ENCODE measurements around the gene PLEKHG5. TPM values are rescaled to one million over a fixed set of nuclear protein-coding genes. Genes with fewer than 3 reads are reported as not detected.

Gene PLEKHG5
- total RNA-seq, 4 donors from 2014 or later = 17.9 to 42.7 (median 37.1) TPM

GRCh38 chr1:6443339-6444115, 47.9 kb downstream of the PLEKHG5 start:
- peaks cover 51% of the 10 kb centered on the region for H3K27me3 ChIP-seq
- no peak for TF ChIP-seq POLR2AphosphoS5 (IDR thresholded peaks at IDR 0.05)
- H3K36me3 ChIP-seq = no peaks in the 10 kb centered on the region
- no peak overlapping the region for H3K4me3 ChIP-seq
- intact Hi-C loops (cut with DNase I; ENCODE audit: low total_unique reads) = no loop called here
- H3K27ac ChIP-seq = no peak overlapping the region
- H3K9me3 ChIP-seq = no peaks in the 10 kb centered on the region
- in situ Hi-C loops (cut with MboI; ENCODE audit: low pct_ligation_motif_present in 1 of 4, low pct_unique_long_range_greater_than_20kb in 1 of 4, low sequenced_read_pairs in 3 of 4) = no loop called here
- 77% methylated on average over 16 of the region's 21 CpGs; no CpG with 5 or more reads in 1 of the 2 donors for WGBS, 2 donors (ENCODE audit: low coverage in 1 of 2)
- peaks cover 10 to 33% (median 32%) of the 10 kb centered on the region in 4 donors for H3K4me1 ChIP-seq
- DNase-seq = no peak

DNA sequence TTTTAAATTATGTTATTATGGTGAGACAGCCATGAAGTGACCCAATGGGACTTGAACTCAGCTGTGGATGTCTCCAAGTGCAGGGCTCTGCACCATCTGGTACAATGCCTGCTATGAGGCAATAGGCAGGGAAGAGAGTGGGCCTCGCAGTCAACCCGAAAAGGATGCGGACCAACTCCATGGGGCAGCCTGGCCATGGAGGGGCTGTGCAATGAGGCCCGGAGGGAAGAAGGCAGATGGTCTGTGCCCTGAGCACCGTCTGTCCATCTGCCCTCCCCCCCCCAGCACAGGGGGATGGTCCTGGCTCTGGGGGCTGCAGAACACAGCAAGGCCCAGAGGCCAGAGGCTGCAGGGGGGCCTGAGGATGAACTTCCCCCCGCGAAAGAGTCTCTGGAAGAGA, 49.9 kb downstream of the PLEKHG5 start:
- WGBS, 2 donors (ENCODE audit: low coverage in 1 of 2) = 90% methylated on average over 7 of the region's 7 CpGs; no CpG with 5 or more reads in 1 of the 2 donors
- TF ChIP-seq, protein P1, sequence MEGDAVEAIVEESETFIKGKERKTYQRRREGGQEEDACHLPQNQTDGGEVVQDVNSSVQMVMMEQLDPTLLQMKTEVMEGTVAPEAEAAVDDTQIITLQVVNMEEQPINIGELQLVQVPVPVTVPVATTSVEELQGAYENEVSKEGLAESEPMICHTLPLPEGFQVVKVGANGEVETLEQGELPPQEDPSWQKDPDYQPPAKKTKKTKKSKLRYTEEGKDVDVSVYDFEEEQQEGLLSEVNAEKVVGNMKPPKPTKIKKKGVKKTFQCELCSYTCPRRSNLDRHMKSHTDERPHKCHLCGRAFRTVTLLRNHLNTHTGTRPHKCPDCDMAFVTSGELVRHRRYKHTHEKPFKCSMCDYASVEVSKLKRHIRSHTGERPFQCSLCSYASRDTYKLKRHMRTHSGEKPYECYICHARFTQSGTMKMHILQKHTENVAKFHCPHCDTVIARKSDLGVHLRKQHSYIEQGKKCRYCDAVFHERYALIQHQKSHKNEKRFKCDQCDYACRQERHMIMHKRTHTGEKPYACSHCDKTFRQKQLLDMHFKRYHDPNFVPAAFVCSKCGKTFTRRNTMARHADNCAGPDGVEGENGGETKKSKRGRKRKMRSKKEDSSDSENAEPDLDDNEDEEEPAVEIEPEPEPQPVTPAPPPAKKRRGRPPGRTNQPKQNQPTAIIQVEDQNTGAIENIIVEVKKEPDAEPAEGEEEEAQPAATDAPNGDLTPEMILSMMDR (IDR thresholded peaks at IDR 0.05) = no peak
- TF ChIP-seq POLR2AphosphoS5 (IDR thresholded peaks at IDR 0.05) (no peak), EP300 (IDR thresholded peaks at IDR 0.05; ENCODE audit: low read depth) (no peak), POLR2A (IDR thresholded peaks at IDR 0.05) (no peak)
- H3K9me3 ChIP-seq = no peaks in the 10 kb centered on the region
- DNase-seq = no peak
- intact Hi-C loops (cut with DNase I; ENCODE audit: low total_unique reads) = no loop called here
- in situ Hi-C loops (cut with MboI; ENCODE audit: low pct_ligation_motif_present in 1 of 4, low pct_unique_long_range_greater_than_20kb in 1 of 4, low sequenced_read_pairs in 3 of 4) = no loop called here
- peaks cover 0 to 14% (median 13%) of the 10 kb centered on the region in 4 donors for H3K4me1 ChIP-seq
- H3K27ac ChIP-seq = no peak overlapping the region
- H3K36me3 ChIP-seq = no peaks in the 10 kb centered on the region
- H3K27me3 ChIP-seq = peaks cover 33% of the 10 kb centered on the region
- no peak overlapping the region for H3K4me3 ChIP-seq

DNA sequence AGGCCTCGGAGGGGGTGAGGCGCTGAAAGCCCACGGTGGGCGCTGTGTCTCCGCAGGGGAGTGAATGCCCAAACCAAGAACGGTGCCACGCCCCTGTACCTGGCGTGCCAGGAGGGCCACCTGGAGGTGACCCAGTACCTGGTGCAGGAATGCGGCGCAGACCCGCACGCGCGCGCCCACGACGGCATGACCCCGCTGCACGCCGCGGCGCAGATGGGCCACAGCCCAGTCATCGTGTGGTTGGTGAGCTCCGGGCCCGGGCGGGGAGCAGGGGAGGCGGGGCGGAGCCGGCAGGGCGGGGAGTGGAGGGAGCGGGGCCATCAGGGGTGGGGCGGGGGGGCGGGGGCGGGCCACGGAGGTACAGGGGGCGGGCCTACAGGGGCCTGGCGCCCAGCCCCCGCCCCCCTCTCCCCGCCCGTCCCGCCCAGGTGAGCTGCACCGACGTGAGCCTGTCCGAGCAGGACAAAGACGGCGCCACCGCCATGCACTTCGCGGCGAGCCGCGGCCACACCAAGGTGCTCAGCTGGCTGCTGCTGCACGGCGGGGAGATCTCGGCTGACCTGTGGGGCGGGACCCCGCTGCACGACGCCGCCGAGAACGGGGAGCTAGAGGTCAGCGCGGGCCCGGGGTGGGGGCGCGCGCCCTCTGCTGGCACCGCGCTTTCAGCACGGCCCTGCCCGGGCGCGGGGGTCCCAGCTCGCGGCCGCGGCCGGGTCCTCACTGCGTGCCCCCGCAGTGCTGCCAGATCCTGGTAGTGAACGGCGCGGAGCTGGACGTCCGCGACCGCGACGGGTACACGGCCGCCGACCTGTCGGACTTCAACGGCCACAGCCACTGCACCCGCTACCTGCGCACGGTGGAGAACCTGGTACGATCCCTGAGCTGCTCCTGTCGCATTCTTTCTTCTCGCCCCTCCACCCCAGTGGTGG, 51.0 kb downstream of the PLEKHG5 start:
- TF ChIP-seq POLR2A (IDR thresholded peaks at IDR 0.05) (no peak), POLR2AphosphoS5 (IDR thresholded peaks at IDR 0.05) (no peak), EP300 (IDR thresholded peaks at IDR 0.05; ENCODE audit: low read depth) (no peak)
- TF ChIP-seq, protein P1 (IDR thresholded peaks at IDR 0.05) = peak in 4 of 5 experiments; percentile 11 to 33 (median 22)
- peaks cover 0 to 13% (median 11%) of the 10 kb centered on the region in 4 donors for H3K4me1 ChIP-seq
- in situ Hi-C loops (cut with MboI; ENCODE audit: low pct_ligation_motif_present in 1 of 4, low pct_unique_long_range_greater_than_20kb in 1 of 4, low sequenced_read_pairs in 3 of 4) = no loop called here
- peaks cover 29% of the 10 kb centered on the region for H3K27me3 ChIP-seq
- intact Hi-C loops (cut with DNase I; ENCODE audit: low total_unique reads) = no loop called here
- peak; percentile 87 for DNase-seq
- no peaks in the 10 kb centered on the region for H3K36me3 ChIP-seq
- no peaks in the 10 kb centered on the region for H3K9me3 ChIP-seq
- H3K4me3 ChIP-seq = peak overlapping the region in 2 of 4 donors; percentile 26 to 39
- H3K27ac ChIP-seq = no peak overlapping the region
- 14% methylated on average over 38 of the region's 101 CpGs; no CpG with 5 or more reads in 1 of the 2 donors for WGBS, 2 donors (ENCODE audit: low coverage in 1 of 2)

GRCh38 chr1:6438047-6438525, 53.4 kb downstream of the PLEKHG5 start:
- intact Hi-C loops (cut with DNase I; ENCODE audit: low total_unique reads) = no loop called here
- Histone ChIP-seq H3K4me3 (no peak overlapping the region), H3K27ac (no peak overlapping the region), H3K36me3 (no peaks in the 10 kb centered on the region), H3K4me1 (peaks cover 0 to 13% (median 11%) of the 10 kb centered on the region in 4 donors), H3K27me3 (peaks cover 29% of the 10 kb centered on the region), H3K9me3 (no peaks in the 10 kb centered on the region)
- DNase-seq = peak; percentile 71
- in situ Hi-C loops (cut with MboI; ENCODE audit: low pct_ligation_motif_present in 1 of 4, low pct_unique_long_range_greater_than_20kb in 1 of 4, low sequenced_read_pairs in 3 of 4) = no loop called here
- 0% methylated on average over 4 of the region's 5 CpGs; no CpG with 5 or more reads in 1 of the 2 donors for WGBS, 2 donors (ENCODE audit: low coverage in 1 of 2)
- TF ChIP-seq POLR2AphosphoS5 (IDR thresholded peaks at IDR 0.05) = no peak
- TF ChIP-seq POLR2A (IDR thresholded peaks at IDR 0.05) = no peak
- TF ChIP-seq, protein P1 (IDR thresholded peaks at IDR 0.05) = peak; percentile 91 to 98 (median 97)
- TF ChIP-seq EP300 (IDR thresholded peaks at IDR 0.05; ENCODE audit: low read depth) = no peak

Data from transverse colon (tissue), 4 donors.